GM15510 (cell line): ENCODE data around the gene TENM4.

Source experiments
- POLR2A ChIP-seq: IDR thresholded peaks from 3 replicates; pipeline ENCODE4 v1.6.1; 2011; ENCODE audit warnings: borderline replicate concordance; ENCODE audit not compliant: insufficient read length; ENCODE audit errors: extremely low read depth

The TENM4 gene

GRCh38 chr11:78737891-78738290 lies 702.9 kb downstream of the TENM4 start:
- no peak for TF ChIP-seq POLR2A

GRCh38 chr11:78737301-78737700 lies 703.5 kb downstream of the TENM4 start:
- TF ChIP-seq POLR2A: no peak

- no peak for TF ChIP-seq POLR2A
Measured at GRCh38 chr11:78735711-78736110, 705.1 kb downstream of the TENM4 start.

GRCh38 chr11:78733031-78733430 lies 707.8 kb downstream of the TENM4 start:
- TF ChIP-seq POLR2A: no peak

GRCh38 chr11:78732246-78732645 lies 708.6 kb downstream of the TENM4 start:
- TF ChIP-seq POLR2A: no peak

- no peak for TF ChIP-seq POLR2A
Measured at GRCh38 chr11:78731027-78731426, 709.8 kb downstream of the TENM4 start.

- TF ChIP-seq POLR2A: no peak
Measured at GRCh38 chr11:78730267-78730824, 710.5 kb downstream of the TENM4 start.

- TF ChIP-seq POLR2A: no peak
Measured at GRCh38 chr11:78727816-78728215, 713.0 kb downstream of the TENM4 start.

GRCh38 chr11:78725200-78725599 lies 715.6 kb downstream of the TENM4 start:
- TF ChIP-seq POLR2A: no peak

GRCh38 chr11:78722786-78723185 lies 718.0 kb downstream of the TENM4 start:
- TF ChIP-seq POLR2A: no peak

- TF ChIP-seq POLR2A: no peak
Measured at GRCh38 chr11:78720281-78720989, 720.4 kb downstream of the TENM4 start.

GRCh38 chr11:78717041-78717440 lies 723.8 kb downstream of the TENM4 start:
- no peak for TF ChIP-seq POLR2A

- TF ChIP-seq POLR2A: no peak
Measured at GRCh38 chr11:78715639-78716311, 725.1 kb downstream of the TENM4 start.

GRCh38 chr11:78714539-78714938 lies 726.3 kb downstream of the TENM4 start:
- TF ChIP-seq POLR2A: no peak

GRCh38 chr11:78711735-78712134 lies 729.1 kb downstream of the TENM4 start:
- TF ChIP-seq POLR2A: no peak

- no peak for TF ChIP-seq POLR2A
Measured at GRCh38 chr11:78710417-78710816, 730.4 kb downstream of the TENM4 start.
